ENCODE results near the gene INPP5A.

DNA sequence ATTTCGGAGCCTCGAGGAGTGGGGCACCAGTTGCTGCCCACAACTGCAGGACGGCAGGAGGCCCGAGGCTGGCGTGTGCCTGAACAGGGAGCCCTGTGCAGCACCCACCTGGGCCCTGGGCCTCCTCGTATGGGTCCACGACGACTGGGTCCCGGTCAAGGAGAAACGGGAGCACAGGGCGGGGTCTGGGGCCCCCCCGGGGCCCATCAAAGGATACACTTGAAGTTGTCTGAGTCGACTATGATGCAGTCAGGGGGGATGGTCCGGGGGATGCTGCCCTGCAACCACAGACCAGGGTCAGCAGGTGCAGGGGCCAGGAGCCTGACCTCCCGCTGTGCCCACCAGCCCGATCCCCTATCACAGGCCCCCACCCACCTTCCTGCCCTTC is 276.9 kb downstream of the INPP5A start:
- TF ChIP-seq, protein P1, sequence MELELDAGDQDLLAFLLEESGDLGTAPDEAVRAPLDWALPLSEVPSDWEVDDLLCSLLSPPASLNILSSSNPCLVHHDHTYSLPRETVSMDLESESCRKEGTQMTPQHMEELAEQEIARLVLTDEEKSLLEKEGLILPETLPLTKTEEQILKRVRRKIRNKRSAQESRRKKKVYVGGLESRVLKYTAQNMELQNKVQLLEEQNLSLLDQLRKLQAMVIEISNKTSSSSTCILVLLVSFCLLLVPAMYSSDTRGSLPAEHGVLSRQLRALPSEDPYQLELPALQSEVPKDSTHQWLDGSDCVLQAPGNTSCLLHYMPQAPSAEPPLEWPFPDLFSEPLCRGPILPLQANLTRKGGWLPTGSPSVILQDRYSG (tag; conservative IDR thresholded peaks at IDR 0.05; ENCODE audit: low read depth): no peak
- TF ChIP-seq POLR2A (conservative IDR thresholded peaks at IDR 0.05) (no peak), TEAD4 (IDR thresholded peaks at IDR 0.05; ENCODE audit: low read length) (no peak), TEAD4 (CRISPR knock-in tag; IDR thresholded peaks at IDR 0.05; ENCODE audit: borderline replicate concordance) (no peak), ZBTB34 (CRISPR knock-in tag; IDR thresholded peaks at IDR 0.05) (no peak), POLR3G (IDR thresholded peaks at IDR 0.05; ENCODE audit: extremely low read depth, insufficient read length, insufficient replicate concordance) (no peak), CEBPB (tag; IDR thresholded peaks at IDR 0.05) (no peak), GABPA (tag; conservative IDR thresholded peaks at IDR 0.05; ENCODE audit: low read depth) (no peak), PHF21A (IDR thresholded peaks at IDR 0.05; ENCODE audit: borderline replicate concordance, low read depth) (no peak), ELF1 (tag; IDR thresholded peaks at IDR 0.05) (no peak), POLR2AphosphoS5 (IDR thresholded peaks at IDR 0.05; ENCODE audit: control insufficient read depth, insufficient read depth, low read depth, low read length) (no peak), ZNF134 (CRISPR knock-in tag; conservative IDR thresholded peaks at IDR 0.05) (no peak), XRCC3 (IDR thresholded peaks at IDR 0.05) (no peak)
- TF ChIP-seq, protein P2, sequence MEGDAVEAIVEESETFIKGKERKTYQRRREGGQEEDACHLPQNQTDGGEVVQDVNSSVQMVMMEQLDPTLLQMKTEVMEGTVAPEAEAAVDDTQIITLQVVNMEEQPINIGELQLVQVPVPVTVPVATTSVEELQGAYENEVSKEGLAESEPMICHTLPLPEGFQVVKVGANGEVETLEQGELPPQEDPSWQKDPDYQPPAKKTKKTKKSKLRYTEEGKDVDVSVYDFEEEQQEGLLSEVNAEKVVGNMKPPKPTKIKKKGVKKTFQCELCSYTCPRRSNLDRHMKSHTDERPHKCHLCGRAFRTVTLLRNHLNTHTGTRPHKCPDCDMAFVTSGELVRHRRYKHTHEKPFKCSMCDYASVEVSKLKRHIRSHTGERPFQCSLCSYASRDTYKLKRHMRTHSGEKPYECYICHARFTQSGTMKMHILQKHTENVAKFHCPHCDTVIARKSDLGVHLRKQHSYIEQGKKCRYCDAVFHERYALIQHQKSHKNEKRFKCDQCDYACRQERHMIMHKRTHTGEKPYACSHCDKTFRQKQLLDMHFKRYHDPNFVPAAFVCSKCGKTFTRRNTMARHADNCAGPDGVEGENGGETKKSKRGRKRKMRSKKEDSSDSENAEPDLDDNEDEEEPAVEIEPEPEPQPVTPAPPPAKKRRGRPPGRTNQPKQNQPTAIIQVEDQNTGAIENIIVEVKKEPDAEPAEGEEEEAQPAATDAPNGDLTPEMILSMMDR (IDR thresholded peaks at IDR 0.05 in 2 of 3, conservative IDR thresholded peaks at IDR 0.05 in 1 of 3; ENCODE audit: insufficient read depth in 2 of 3, low read depth in 1 of 3, low read length in 3 of 3): no peak

Data from K562 (cell line).